Calu3 (cell line): ENCODE results near the gene ITGB4. TPM values are rescaled to one million over a fixed set of nuclear protein-coding genes. Genes with fewer than 3 reads are reported as not detected.

ENCODE experiments used
- BruUV-seq: library from RNA; stranded (reverse); fragments of 400-500 nt; replicated peaks from 2 replicates; lab custom pipeline; 2021; lab: Mats Ljungman, UMichigan
- CTCF ChIA-PET: fragments of 300-600 bp; sonication (Branson Sonifier 250); formaldehyde crosslinking; loops from one replicate; lab custom pipeline; 2022; ENCODE audit warnings: antibody characterized with exemption; lab: Charles Lee
- DNase-seq: peaks from one replicate; pipeline ENCODE4 v3.0.0; 2022
- H3K27ac Mint-ChIP-seq: one replicate; pipeline ENCODE4 v1.8.0; 2022; ENCODE audit warnings: mixed read lengths; ENCODE audit not compliant: unreplicated experiment
- H3K27me3 Mint-ChIP-seq: one replicate; pipeline ENCODE4 v1.8.0; 2022; ENCODE audit warnings: mixed read lengths; ENCODE audit not compliant: unreplicated experiment
- H3K36me3 Mint-ChIP-seq: one replicate; pipeline ENCODE4 v1.8.0; 2022; ENCODE audit warnings: mild to moderate bottlenecking, moderate library complexity, mixed read lengths; ENCODE audit not compliant: insufficient read depth, unreplicated experiment
- H3K4me1 Mint-ChIP-seq: one replicate; pipeline ENCODE4 v1.8.0; 2022; ENCODE audit warnings: mild to moderate bottlenecking, low read depth, mixed read lengths; ENCODE audit not compliant: unreplicated experiment
- H3K4me3 Mint-ChIP-seq: one replicate; pipeline ENCODE4 v1.8.0; 2022; ENCODE audit warnings: mild to moderate bottlenecking, low read depth, moderate library complexity, mixed read lengths; ENCODE audit not compliant: unreplicated experiment
- H3K9me3 Mint-ChIP-seq: one replicate; pipeline ENCODE4 v1.8.0; 2022; ENCODE audit warnings: low read depth, mixed read lengths; ENCODE audit not compliant: unreplicated experiment
- intact Hi-C: fragments of 100-400 bp; cut with micrococcal nuclease; formaldehyde crosslinking; loops from one replicate; pipeline ENCODE4 v1.10.0; 2022; ENCODE audit not compliant: unreplicated experiment
- total RNA-seq: library from RNA; stranded (reverse); gene quantifications from 2 replicates; pipeline ENCODE4 v1.2.3, GENCODE V29; 2022
- TF ChIP-seq, protein P1 (sequence below): fragments of 200-600 bp; IDR thresholded peaks from one replicate; pipeline ENCODE4 v1.8.0; 2022; ENCODE audit warnings: antibody characterized with exemption; ENCODE audit not compliant: unreplicated experiment

The ITGB4 gene
- total RNA-seq, 1 experiment from 2014 or later: 253 TPM

DNA sequence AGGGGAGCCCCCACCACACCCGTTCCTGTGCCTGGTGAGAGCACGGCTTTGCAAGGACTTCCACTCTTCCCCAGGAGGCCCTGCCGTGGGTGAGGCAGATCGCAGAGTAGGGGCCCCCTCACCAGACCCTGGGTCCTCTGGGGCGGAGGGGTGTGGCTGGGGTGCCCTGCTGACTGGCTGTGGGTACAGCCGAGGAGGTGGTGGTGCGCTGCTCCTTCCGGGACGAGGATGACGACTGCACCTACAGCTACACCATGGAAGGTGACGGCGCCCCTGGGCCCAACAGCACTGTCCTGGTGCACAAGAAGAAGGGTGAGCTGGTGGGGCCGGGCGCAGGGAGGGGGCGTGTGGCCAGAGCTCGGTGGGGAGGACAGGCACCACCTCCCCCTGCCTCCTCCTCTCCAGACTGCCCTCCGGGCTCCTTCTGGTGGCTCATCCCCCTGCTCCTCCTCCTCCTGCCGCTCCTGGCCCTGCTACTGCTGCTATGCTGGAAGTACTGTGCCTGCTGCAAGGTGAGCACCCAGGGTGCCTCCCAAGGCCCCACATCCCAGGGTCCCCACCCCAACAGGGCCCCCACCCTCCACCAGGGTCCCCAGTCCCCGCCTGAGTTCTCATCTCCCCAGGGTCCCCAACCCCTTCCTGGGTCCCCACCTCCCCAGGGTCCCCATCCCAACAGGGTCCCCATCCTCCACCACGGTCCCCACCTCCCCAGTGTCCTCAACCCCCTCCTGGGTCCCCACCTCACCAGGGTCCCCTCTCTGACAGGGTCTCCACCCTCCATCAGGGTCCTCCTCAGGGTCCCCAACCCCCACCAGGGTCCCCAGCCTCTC is 16.1 kb downstream of the ITGB4 start:
- no peak for DNase-seq
- Mint-ChIP-seq H3K9me3 (no peaks in the 10 kb centered on the region), H3K27me3 (no peaks in the 10 kb centered on the region), H3K27ac (no peak overlapping the region), H3K4me1 (no peaks in the 10 kb centered on the region), H3K4me3 (no peak overlapping the region), H3K36me3 (peaks cover 86% of the 10 kb centered on the region)
- CTCF ChIA-PET: no interaction called here
- TF ChIP-seq, protein P1, sequence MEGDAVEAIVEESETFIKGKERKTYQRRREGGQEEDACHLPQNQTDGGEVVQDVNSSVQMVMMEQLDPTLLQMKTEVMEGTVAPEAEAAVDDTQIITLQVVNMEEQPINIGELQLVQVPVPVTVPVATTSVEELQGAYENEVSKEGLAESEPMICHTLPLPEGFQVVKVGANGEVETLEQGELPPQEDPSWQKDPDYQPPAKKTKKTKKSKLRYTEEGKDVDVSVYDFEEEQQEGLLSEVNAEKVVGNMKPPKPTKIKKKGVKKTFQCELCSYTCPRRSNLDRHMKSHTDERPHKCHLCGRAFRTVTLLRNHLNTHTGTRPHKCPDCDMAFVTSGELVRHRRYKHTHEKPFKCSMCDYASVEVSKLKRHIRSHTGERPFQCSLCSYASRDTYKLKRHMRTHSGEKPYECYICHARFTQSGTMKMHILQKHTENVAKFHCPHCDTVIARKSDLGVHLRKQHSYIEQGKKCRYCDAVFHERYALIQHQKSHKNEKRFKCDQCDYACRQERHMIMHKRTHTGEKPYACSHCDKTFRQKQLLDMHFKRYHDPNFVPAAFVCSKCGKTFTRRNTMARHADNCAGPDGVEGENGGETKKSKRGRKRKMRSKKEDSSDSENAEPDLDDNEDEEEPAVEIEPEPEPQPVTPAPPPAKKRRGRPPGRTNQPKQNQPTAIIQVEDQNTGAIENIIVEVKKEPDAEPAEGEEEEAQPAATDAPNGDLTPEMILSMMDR: no peak
- intact Hi-C loops: no loop called here
- BruUV-seq: no TSS peak

DNA sequence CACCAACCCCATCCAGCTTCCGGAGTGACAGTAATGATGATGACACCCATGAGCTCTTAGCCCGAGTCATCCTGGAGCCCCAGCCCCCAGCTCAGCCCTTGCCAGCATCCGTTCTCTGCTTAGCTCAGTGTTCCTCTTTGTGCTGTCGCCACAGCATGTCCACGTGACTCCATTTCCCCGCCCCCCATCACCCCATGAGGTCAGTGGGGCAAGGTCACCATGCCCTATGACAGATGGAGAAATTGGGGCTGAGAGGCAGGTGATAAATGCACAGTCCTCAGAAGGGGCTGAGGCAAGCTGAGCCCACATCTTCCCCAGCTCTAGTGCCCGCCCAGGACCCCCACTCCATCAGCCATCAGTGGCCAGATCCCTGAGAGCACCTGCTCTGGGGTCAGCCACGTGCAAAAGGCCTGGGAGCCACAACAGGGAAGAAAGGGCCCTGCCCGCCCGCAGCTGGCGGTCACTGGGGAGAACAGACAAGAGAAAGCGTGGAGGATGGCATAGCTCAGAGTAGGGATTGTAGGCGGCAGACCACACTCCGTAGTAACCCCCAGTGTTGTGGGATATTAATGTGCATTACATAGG is 17.1 kb downstream of the ITGB4 start:
- Mint-ChIP-seq H3K9me3 (no peaks in the 10 kb centered on the region), H3K4me1 (no peaks in the 10 kb centered on the region), H3K27ac (no peak overlapping the region), H3K36me3 (peaks cover 88% of the 10 kb centered on the region), H3K4me3 (no peak overlapping the region), H3K27me3 (no peaks in the 10 kb centered on the region)
- intact Hi-C loops: no loop called here
- DNase-seq: no peak
- no TSS peak for BruUV-seq
- CTCF ChIA-PET: interaction anchor here (0.7 kb wide), 1 partner anchor 43 kb away, joined by 4 read pairs; no protein-coding TSS in a partner anchor
- TF ChIP-seq, protein P1: no peak

DNA sequence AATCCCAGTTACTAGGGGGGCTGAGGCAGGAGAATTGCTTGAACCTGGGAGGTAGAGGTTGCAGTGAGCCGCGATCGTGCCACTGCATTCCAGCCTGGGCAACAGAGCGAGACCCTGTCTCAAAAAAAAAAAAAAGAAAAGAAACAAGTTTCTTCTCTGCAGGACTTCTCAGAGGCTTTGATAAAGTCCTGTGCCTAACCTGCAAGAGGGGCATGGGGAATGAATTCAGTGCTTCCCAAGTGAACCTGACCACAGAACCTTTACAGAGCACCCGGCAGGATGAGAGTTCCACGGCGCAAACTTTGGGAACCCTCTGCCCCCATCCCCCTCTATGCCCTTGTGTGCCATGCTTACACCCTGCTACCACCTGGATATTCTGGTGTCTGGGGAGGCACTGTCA is 17.9 kb downstream of the ITGB4 start:
- Mint-ChIP-seq H3K4me3 (no peak overlapping the region), H3K9me3 (no peaks in the 10 kb centered on the region), H3K4me1 (no peaks in the 10 kb centered on the region), H3K27me3 (no peaks in the 10 kb centered on the region), H3K27ac (no peak overlapping the region), H3K36me3 (peaks cover 87% of the 10 kb centered on the region)
- TF ChIP-seq, protein P1: no peak
- CTCF ChIA-PET: no interaction called here
- intact Hi-C loops: no loop called here
- BruUV-seq: no TSS peak
- no peak for DNase-seq

DNA sequence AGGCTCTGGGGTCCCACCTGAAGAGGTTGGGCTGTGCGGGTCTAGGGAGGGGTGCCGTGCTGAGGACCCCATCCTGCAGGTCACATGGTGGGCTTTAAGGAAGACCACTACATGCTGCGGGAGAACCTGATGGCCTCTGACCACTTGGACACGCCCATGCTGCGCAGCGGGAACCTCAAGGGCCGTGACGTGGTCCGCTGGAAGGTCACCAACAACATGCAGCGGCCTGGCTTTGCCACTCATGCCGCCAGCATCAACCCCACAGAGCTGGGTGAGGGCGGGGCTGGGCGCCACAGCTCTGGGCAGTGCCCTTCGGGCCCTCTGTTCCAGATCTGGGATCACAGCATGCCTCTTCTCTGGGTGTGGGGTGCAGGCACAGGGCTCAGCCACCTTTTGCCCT is 18.5 kb downstream of the ITGB4 start:
- intact Hi-C loops: no loop called here
- no peak overlapping the region for H3K27ac Mint-ChIP-seq
- TF ChIP-seq, protein P1: no peak
- no peaks in the 10 kb centered on the region for H3K4me1 Mint-ChIP-seq
- DNase-seq: no peak
- H3K36me3 Mint-ChIP-seq: peaks cover 87% of the 10 kb centered on the region
- CTCF ChIA-PET: no interaction called here
- H3K4me3 Mint-ChIP-seq: no peak overlapping the region
- no peaks in the 10 kb centered on the region for H3K27me3 Mint-ChIP-seq
- BruUV-seq: no TSS peak
- no peaks in the 10 kb centered on the region for H3K9me3 Mint-ChIP-seq
